GM12873 (cell line): ENCODE data around the gene TTBK1.

Source experiments
- CTCF ChIP-seq: IDR thresholded peaks from 2 replicates; pipeline ENCODE4 v1.5.1; 2012; ENCODE audit warnings: low read depth, mild to moderate bottlenecking, moderate library complexity, low read length, control low read depth; ENCODE audit not compliant: insufficient read depth; ENCODE audit errors: missing control alignments

The TTBK1 gene

GRCh38 chr6:43263314-43264178, 20.3 kb downstream of the TTBK1 start:
- peak; percentile 95 for TF ChIP-seq CTCF

GRCh38 chr6:43264599-43265145, 21.4 kb downstream of the TTBK1 start:
- no peak for TF ChIP-seq CTCF

- no peak for TF ChIP-seq CTCF
These were observed 22.3 kb downstream of the TTBK1 start for GRCh38 chr6:43265564-43265963.

GRCh38 chr6:43267619-43268354, 24.5 kb downstream of the TTBK1 start:
- no peak for TF ChIP-seq CTCF

GRCh38 chr6:43268355-43268700, 25.0 kb downstream of the TTBK1 start:
- TF ChIP-seq CTCF, result no peak

- no peak for TF ChIP-seq CTCF
These were observed 25.5 kb downstream of the TTBK1 start for GRCh38 chr6:43268782-43269272.

- TF ChIP-seq CTCF, result no peak
These were observed 26.2 kb downstream of the TTBK1 start for GRCh38 chr6:43269273-43270007.
